HG03045 (cell line): Measurements from ENCODE around the gene CDKL4.
"Not testable (repeated sequence)": the region's sequence is repeated elsewhere in the genome, so short reads cannot be mapped to it uniquely, and the experiment has no call there.

Experiments
- ATAC-seq: cut with Tn5 transposase; IDR thresholded peaks from one replicate; pipeline ENCODE4 v1.9.1; 2021; ENCODE audit warnings: mild to moderate bottlenecking, moderate library complexity; ENCODE audit not compliant: unreplicated experiment

Gene CDKL4

GRCh38 chr2:39179974-39180960 is 63.5 kb downstream of the CDKL4 start:
- ATAC-seq, result no peak

DNA sequence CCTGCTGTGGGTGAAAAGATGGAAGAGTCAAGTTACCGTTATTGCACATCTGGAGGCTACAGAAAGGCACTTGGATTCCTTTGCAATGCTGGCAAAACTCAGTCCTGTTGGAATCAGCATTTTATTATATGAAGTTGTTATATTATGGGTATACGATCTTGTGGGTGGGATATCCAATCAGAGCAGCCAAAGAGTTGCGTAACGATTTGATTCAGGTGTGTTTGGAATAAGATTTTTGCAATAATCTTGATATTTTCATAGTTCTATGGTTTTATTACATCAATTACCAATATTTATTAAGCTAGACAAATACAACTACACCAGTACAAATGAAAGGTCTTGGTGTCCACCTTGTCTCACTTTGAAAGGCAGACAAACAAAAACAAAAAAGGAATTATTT is 65.0 kb downstream of the CDKL4 start:
- no peak for ATAC-seq

DNA sequence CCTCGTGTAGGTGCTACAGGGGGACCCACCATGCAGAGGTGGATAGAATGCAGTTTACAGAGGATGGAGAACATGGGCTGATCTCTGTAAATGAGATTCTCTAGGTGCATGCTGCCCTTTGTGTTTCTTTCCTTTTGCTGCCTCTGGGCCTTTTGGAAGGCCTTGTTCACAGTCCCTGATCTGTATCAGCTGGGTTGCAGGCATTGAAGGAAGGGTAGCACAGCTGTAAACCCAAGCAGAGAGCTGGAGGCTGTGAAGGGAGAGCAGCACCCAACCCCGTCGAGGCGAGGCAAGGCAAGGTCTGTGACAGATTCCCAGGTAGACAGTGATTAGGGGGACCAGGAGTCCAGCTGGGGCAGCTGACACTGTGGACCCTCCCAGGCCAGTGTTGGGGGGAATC is 66.8 kb downstream of the CDKL4 start:
- ATAC-seq, result no peak

GRCh38 chr2:39175026-39175812 is 68.6 kb downstream of the CDKL4 start:
- ATAC-seq, result no peak

DNA sequence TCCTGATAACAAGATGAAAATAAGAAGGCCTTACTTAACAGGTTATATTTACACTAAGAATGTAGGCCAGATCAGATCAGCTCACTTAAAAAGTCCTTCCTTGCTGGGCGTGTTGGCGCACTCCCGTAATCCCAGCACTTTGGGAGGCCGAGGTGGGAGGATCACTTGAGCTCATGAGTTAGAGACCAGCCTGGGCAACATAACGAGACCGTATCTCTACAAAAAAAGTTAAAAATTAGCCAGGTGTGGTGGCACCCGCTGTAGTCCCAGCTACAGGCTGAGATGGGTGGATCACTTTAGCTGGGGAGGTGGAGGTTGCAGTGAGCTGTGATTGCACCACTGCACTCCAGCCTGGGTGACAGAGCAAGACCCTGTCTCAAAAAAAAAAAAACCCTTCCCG is 69.7 kb downstream of the CDKL4 start:
- ATAC-seq, result no peak

- ATAC-seq, result not testable (repeated sequence)
These were observed 71.6 kb downstream of the CDKL4 start for GRCh38 chr2:39172047-39172706.

GRCh38 chr2:39171621-39172020 is 72.1 kb downstream of the CDKL4 start:
- no peak for ATAC-seq

GRCh38 chr2:39164089-39164488 is 79.7 kb downstream of the CDKL4 start:
- no peak for ATAC-seq

DNA sequence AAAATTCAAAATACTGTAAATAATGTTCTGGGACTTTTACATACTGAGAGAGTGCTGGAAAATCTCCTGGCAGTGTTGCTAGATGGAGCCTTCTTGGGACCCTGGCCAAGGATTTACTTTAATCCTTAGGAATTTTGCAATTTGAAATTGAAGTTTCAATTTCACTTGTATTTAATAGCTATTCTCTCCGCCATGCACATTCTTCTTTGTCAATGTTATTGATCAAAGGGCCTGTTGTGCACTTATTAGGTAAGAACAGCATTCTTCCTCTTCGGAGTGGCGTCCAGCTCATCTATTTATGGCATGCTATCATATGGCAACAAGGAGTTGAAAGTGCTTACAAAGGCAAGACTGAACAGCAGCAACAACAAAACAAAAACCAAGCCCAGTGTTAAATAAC is 82.8 kb downstream of the CDKL4 start:
- ATAC-seq, result no peak

DNA sequence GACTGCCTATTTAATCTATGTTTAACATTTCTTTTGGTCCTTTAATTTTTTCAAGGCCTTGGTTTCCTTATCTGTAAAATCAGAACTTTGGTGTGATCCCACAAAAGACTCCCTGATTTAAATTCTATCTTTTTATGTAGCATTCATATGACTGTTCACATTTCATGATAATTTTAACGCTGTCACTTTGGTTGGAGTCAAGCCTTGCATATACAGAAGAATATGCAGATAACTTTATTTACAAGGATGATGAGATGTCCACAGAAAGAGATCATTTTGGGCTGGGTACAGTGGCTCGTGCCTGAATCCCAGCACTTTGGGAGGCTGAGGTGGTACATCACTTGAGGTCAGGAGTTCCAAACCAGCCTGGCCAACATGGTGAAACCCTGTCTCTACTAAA is 84.5 kb downstream of the CDKL4 start:
- no peak for ATAC-seq

GRCh38 chr2:39158351-39158750 is 85.4 kb downstream of the CDKL4 start:
- ATAC-seq, result no peak

- ATAC-seq, result no peak
These were observed 86.9 kb downstream of the CDKL4 start for GRCh38 chr2:39156846-39157245.

DNA sequence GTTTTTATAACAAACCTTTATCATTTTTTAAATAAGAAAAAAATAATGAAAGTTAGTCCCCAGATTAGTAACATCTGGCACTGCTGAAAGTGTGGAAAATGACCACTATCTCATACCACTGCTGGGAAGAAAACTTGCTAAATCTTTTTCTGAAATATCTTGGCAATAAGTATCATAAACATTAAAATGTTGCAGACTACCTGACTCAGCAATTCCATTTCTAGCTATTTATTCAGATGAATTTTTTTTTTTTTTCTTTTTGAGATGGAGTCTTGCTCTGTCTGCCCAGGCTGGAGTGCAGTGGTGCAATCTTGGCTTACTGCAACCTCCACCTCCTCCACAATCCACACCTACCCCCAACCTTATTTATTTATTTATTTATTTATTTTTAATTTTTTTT is 87.7 kb downstream of the CDKL4 start:
- no peak for ATAC-seq

DNA sequence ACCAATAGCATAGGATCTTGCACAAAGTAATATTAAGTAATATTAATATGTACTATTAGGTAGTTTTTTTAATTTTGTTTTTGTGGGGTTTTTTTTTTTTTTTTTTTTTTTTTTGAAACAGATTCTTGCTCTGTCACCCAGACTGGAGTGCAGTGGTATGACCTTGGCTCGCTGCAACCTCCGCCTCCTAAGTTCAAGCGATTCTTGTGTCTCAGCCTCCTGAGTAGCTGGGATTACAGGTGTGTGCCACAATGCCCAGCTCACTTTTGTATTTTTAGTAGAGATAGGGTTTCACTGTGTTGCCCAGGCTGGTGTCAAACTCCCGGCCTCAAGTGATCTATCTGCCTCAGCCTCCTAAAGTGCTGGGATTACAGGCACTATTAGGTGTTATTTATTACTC is 88.2 kb downstream of the CDKL4 start:
- ATAC-seq, result not testable (repeated sequence)

DNA sequence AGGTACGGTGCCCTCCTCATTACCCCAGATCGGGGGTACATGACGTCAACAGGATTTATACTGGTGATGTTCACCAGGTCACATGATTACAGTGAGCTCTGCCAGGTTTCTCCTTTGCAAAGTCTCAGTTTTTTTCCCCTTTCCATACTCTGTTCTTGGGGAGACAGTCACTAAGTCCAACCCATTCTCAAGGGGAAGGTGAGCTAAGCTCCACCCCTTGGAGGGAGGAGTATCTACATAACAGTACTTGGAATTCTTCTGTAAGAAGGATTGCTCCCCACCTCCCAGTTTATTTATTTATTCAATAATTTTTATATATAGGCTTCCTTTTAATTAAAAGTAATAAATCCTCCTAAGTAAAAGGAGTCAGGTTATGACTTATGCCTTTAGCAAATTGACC is 88.8 kb downstream of the CDKL4 start:
- ATAC-seq, result no peak

DNA sequence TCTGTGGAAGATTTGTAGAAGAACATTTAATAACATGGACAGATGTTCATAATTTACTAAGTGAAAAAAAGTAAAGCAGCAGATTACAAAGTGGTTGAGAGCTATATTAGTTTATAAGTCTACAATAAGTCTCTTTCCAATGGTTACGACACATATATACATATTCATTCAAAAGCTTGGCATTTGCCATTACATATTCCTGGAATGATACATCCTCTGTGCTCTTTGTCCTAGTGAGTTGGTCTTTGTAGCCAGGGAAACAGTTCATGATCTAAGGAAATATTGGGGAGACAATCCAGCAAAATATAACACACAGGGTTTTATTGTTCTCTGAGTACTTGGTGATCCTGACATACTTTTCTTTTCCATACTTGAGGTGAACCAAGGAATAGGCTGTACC is 90.5 kb downstream of the CDKL4 start:
- no peak for ATAC-seq

DNA sequence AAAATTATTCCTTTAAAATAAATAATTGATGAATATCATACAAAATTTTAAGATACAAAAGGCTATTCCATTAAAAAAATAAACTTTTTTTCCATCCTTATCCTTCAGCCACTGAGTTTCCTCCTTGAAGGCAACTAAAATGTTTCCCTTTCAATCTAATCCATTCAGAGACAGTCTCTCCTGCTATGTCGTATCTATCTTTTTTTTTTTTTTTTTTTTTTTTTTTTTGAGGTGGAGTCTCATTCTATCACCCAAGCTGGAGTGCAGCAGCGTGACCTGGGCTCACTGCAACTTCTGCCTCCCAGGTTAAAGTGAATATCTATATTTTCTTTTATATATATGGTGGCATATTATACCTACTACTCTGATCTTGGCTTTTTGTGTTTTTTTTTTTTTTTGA is 91.3 kb downstream of the CDKL4 start:
- no peak for ATAC-seq

- no peak for ATAC-seq
These were observed 92.8 kb downstream of the CDKL4 start for GRCh38 chr2:39150890-39151497.

DNA sequence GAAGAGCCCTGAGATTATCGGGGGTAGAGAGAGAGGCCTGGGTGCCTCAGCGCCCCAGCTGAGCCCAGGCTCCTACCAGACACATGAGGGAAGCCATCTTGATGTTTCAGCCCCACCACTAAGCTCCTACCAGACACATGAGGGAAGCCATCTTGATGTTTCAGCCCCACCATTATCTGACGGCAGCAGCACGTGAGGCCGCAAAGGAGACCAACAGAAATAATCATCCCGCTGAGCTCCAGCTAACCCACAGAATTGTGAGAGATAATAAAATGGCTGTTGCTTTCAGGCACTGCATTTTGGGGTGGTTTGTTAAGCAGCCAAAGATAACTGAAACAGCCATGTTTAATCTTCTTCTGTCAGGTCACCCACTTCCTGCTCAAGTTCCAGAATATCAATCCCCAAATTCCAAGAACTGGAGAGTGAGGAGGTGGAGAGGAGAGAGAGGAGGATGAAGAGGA is 93.6 kb downstream of the CDKL4 start:
- ATAC-seq, result no peak

DNA sequence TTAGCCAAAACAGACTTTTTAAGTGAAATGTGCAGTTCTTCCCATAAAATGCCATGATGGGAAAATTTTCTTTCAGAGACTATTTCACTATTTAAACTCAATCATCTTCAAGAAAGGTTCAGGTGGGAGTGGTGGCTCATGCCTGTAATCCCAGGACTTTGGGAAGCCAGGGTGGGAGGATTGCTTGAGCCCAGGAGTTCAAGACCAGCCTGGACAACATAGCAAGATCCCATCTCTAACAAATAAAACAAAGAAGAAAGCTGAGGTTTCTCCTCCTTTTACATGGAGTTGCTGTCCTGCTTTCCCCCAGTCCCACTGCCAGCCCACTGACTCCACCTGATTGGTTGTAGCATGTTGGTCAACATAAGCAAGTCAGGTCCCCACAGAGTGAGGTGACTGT is 97.1 kb downstream of the CDKL4 start:
- no peak for ATAC-seq

DNA sequence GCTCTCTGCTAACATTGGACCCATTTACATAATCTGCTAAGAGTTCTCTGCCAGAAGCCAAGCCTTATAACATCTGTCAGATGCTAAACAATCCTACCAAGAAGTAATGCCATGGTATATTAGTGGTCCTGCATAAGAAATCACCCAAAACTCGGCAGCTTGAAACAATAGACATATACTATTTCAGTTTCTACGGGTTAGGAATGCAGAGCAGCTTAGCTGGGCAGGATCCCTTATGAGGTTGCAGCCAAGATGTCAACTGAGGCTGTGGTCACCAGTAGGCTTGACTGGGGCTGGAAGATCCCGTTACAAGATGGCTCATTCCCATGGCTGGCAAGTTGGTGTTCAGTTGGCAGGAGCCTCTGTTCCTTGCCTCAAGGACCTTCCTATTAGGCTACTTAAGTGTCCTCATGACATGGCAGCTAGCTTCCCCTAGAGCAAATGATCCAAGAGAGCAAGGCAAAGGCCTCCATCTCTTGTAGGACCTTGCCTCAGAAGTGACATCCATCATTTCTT is 97.8 kb downstream of the CDKL4 start:
- no peak for ATAC-seq
